NCI-H2081 treated with DMSO at 0.1 percent for 48 hours (cell line): Measurements from ENCODE around the gene ATG4D.

Experiments used
- DNase-seq: peaks from one replicate; lab custom pipeline; 2025; lab: John Stamatoyannopoulos, UW

ATG4D gene

DNA sequence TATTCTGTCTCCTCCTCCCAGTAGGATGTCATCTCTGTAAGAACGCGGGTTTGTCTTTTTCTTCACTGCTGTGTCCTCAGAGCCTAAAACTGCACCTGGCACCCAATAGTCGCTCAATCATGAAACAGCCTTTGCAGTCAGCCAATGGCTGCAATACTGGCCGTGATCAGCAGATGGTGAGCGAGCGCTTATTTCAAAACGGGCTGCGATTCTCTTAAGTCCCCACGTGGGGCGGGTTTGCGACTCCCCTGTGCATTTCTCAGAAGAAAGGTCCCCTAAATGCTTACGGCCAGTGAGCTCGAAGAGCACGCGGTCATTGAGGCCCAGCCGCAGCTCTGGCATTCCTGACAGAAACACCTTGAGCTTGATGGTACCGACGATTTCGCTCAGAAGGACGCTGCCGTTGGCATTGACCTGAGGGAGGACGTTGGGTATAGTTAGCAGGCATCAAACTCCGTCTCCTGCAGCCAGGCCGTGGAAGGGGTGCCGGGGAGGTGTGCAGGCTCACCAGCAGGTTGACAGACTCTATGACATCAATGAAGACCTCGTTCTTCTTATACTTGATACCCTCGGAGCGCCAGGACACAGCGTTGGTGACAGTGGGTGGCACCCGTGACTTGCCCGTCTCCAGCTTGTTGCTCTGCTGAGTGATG is 37.4 kb downstream of the ATG4D start:
- peak; percentile 43 for DNase-seq

DNA sequence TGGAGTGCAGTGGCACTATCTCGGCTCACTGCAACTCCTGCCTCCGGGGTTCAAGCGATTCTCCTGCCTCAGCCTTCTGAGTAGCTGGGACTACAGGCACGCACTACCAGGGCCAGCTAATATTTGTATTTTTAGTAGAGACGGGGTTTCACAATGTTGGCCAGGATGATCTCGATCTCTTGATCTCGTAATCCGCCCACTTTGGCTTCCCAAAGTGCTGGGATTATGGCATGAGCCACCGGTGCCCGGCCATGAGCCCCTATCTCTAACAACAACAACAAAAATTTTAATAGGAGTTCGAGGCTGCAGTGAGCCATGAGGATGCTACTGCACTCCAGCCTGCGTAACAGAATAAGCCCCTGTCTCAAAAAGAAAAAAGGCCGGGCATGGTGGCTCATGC is 38.4 kb downstream of the ATG4D start:
- no peak for DNase-seq

DNA sequence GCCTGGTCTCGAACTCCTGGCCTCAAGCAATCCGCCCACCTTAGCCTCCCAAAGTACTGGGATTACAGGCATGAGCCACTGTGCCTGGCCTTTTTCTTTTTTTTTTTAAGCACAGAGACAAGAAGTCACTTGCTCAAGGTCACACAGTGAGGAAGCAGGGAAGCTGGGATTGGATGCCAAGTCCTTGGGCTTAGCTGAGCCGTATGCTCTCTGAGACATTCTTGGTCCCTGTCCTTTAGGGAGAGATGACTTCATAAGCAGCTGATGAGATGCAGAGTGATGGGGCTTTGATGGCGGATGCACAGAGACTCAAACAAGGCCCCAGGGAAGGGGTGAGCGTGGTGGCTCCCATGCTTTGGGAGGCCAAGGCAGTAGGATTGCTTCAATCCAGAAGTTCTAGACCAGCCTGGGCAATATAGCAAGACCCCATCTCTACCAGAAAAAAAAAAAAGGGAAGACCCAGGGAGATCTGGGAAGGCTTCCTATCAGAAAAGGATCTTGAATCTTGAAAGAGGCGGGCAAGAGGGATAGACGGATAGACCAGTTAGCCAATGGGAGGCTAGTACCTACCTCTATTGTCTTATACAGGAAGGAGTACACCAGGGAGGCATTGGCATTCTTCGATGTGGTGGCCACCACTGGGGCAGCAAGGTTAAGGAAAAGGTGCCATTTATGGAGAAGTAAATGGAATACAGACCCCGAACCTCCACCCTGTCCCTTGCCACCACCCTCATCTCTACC is 39.5 kb downstream of the ATG4D start:
- DNase-seq = no peak

DNA sequence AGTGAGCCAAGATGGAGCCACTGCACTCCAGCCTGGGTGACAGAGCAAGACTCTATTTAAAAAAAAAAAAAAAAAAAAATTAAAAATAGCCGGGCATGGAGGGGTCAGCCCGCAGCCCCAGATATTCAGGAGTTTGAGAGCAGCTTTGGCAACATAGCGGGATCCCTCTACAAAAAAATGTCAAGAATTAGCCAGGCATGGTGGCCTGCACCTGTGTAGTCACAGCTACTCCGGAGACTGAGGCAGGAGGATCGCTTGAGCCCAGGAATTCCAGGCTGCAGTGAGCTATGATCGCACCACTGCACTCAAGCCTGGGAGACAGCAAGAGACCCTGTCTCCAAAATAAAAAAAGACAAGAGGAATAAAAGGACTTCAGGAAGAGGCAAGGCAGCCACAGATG is 42.7 kb downstream of the ATG4D start:
- DNase-seq = no peak

DNA sequence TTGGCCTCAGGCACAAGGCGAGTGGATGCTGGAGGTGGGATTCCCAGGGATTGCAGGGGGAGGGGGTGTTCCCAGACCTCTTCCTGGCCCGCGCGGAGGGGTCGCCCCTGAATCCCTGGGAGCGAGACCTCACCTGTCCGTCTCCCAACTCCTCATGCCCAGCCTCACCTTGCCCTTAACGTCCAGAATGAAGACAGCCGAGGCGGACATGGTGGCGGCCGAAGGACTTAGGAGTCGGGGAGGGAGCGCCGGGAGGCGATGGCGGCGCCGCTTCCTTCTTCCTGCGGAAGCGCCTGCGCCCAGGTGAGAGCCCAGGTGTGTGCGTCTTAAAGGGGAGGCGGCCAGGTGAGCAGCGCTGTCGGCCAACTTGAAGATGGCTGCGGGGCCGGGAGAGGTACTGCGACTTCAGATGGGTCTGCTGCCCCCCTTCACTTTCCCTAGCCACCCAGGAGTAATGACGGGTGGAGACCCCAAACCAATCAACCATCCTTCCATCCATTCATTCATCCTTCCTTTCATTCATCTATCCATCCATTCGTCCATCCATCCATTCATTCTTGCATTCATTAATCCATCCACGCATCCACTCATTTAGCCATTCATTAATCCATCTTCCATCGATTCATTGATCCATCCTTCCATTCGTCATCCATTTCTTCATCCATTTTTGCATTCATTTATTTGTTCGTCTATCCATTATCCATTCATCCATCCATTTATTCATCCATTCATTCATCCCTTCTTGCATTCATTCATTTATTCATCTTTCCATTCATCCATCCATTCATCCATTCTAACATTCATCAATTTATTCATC is 43.5 kb downstream of the ATG4D start, which contains the start of gene AP1M2:
AP1M2 (minus strand) TSS at position 291 of the 817 bp plus-strand sequence; CDS start at position 210, 81 bp downstream.
- no peak for DNase-seq

DNA sequence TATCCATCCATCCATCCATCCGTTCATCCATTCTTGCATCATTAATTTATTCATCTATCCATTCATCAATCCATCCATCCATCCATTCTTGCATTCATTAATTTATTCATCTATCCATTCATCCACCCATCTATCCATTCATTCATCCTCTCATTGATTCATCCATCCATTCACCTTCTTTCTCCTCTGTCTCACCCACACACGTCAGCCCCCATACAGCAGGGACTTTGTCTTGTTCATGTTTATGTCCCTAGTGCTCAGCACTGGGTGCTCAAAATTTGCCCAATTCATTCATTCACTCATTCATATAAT is 44.1 kb downstream of the ATG4D start:
- no peak for DNase-seq

DNA sequence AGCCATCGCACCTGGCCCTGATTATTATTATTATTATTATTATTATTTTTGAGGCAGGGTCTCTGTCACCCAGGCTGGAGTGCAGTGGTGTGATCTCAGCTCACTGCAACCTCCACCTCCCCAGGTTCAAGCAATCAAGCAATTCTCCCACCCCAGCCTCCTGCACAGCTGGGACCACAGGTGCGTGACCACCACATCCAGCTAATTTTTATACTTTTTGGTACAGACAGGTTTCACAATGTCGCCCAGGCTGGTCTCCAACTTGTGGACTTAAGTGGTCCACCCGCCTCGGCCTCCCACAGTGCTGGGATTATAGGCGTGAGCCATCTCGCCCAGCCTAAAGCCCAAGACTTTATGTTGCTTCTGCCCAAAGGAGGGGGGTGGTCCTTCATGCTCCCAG is 49.4 kb downstream of the ATG4D start:
- no peak for DNase-seq

DNA sequence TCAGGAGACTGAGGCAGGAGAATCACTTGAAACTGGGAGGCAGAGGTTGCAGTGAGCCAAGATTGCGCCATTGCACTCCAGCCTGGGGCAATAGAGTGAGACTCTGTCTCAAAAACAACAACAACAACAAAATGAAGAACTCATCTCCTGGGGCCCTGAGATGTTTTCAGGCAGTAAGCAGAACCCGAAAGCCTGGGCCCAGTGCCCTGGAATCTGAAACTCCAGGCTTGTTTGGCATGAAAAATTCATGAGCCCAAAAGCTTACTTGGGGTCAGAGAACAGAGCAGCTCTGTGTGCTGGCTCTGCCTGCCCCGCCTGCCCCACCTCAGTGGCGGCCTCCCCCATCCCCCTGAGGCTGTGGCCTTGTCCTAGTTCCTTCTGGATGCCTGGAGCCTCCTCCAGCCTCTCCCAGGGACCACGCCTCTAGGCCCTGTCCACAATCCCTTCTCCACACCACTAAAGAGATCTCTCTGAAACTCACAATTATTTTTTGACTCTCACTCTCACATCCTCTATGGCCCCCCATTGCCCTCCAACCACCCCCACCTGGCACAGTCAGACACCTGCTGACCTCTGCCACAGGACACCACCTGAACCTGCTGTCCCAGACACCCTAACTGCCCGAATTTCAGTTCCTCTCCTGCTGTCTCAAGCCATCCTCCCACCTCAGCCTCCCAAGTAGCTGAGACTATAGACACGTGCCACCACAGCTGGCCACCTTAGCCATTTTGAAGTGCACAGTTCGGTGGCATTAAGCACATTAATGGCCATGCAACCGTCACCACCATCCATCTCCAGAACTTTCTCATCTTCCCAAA is 50.3 kb downstream of the ATG4D start:
- no peak for DNase-seq

DNA sequence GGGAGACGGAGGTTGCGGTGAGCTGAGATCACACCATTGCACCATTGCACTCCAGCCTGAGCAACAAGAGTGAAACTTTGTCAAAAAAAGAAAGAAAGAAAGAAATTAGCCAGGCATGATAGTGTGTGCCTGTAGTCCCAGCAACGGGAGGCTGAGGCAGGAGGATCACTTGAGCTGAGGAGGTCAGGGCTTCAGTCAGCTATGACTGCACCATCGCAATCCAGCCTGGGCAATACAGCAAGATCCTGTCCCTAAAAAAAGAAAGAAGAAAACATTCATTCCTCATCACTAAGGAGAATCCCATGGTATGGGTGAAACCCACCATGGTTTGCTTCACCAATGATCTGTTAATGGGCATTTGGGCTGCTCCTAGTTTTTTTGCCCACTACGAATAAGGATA is 56.4 kb downstream of the ATG4D start:
- no peak for DNase-seq

DNA sequence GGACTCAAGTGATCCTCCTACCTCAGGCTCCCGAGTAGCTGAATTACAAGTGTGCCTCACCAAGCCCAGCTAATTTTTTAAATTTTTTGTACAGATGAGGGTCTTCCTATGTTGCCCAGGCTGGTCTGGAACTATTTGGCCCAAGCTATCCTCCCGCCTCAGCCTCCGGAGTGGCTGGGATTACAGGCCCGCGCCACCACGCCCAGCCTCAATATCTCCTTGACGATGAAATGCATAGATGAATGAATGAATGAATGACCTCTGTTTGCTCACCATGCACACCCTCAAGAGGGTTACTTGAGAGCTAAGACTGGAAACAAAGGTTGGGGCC is 58.3 kb downstream of the ATG4D start:
- no peak for DNase-seq

DNA sequence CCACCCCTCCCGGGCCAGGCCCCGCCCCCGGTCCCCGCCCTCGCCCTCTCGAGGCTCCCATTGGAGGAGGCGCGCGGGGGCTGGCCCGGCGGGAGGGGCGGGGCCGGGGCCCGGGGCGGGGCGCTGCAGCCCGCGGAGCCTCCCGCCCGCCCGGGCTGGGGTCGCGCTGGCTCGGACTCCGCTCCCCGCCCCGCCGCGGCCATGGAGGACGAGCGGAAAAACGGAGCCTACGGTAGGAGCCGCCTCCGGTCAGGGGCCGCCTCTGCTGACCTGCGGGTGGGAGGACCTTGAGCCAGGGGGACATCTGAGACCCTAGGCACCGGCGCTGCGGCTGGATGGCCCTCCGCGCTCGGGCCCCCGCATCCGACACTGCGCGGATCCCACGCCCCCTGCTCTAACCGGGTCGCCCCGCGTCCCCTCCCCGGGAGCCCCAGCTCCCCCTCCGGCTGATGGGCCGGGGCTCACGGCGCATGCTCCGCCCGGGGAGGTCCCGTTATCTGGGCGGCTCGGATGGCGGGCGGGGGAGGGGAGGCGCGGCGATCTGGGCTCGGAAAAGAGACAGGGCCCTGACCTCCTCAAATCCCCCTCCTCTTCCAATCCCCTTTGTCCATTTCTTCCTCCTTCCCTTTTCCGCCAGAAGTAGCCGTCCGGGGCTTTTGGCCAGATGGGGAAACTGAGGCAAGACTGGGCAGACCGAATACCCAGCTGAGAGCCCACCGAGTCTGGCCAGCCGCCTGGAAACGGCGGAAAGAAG is 58.8 kb downstream of the ATG4D start:
- DNase-seq = no peak
